Islet precursor cell (in vitro differentiated cells): ENCODE measurements around the gene IFITM10.
A peak's percentile ranks its signal among the peaks of the same experiment; 100 is the strongest.

Source experiments
- DNase-seq: peaks from one replicate; pipeline ENCODE4 v3.0.0-alpha.2; 2018

Gene IFITM10

DNA sequence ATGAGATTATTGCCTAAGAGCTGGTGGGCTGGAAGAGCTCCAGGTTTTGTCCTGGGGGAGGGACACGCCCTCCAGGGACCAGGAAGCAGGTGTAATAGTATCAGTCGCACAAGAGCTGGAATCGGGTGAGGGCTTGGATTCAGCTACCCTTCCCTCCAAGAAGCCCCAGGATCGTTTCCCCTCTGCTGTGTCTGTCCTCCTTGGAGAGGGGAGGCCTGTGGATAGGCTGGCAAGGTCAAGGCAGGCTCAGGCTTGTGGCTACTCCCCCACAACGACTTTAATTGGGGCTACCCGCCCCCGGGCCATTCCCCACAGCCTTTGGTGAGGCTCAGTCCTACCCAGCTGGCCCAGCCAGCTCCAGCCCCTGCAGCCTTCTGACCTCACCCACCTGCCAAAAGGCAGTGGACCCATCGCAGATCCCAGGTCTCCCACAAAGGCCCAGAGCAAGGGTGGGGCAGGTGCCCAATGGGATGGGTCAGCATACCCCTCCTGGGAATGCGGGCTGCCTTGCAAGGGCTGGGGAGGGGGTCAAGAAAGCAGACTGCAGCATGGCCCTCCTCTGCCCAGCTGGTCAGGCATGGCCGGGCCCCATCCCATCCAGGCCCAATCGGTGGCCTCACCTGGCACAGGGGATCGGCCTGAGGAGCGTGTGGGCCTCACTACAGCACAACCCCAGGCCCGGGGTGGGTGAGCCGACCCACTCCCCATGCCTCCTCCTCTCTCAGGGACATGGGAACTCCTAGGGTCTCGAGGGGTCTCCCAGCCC, 12.3 kb upstream of the IFITM10 start:
- no peak for DNase-seq

DNA sequence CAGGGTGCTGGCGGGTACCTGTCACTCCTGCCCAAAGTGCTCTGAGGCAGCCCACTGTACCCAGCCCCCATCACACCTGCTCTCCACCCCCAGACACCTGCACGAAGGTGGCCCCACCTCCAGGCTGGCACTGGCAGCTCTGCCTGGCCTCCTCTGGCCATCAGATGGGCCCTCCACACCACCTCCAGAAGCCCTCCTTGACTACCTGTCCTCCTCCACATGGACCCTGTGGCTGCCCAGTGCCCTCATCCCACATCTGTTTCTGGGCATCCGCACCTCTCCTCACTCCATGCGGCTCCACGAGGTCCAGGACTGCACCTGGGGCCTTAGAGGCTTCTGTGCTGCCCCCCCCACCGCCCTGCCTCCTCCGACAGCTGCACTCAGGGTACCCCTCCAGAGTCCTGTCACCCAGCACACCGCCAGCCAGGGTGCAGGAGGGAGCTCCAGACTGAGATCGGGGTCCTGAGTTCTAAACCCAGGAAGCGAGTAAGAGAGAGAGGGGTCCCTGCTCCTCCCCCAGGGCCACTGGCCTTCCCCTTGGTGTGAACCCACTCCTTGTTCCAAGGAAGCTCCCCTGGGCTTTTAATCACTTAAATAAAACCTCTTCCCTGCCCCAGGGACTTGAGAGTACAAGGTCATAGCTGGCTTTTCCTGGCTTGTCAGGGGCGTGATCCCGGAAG, 11.6 kb upstream of the IFITM10 start:
- no peak for DNase-seq

DNA sequence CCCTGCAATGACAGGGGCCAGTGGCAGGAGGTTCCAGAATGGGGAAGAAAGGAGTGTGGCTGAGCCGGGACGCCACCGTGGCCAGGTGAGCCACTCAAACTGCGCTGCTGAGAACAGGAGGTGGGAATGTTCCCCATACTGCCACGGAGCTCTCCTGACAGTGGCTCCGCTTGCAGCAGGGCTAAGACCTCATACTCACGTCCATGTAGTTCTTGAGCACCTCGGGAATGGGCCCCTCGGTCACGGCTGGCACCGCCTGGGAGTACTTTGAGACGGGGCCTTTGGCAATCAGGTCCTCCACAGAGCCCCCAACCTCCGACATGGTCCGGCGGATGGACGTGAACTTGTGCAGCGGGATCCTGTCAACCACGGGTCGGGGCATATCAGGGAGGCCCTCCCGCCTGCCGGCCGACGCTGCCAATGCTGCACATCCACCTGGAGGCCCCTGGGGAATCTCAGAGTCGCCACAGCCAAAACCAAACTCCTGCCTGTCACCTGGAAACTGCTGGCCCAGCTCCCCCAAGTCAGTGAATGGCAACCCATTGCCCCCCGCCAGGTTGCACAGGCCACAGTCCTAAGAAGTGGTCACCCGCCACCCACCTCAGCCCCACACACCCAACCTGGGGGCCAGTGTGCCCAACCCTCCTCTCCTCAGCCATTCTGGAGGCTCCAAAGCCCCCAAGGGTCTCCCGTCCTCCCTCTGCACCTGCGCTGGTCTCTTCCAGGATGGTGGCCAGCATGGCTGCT, 10.9 kb upstream of the IFITM10 start:
- no peak for DNase-seq

DNA sequence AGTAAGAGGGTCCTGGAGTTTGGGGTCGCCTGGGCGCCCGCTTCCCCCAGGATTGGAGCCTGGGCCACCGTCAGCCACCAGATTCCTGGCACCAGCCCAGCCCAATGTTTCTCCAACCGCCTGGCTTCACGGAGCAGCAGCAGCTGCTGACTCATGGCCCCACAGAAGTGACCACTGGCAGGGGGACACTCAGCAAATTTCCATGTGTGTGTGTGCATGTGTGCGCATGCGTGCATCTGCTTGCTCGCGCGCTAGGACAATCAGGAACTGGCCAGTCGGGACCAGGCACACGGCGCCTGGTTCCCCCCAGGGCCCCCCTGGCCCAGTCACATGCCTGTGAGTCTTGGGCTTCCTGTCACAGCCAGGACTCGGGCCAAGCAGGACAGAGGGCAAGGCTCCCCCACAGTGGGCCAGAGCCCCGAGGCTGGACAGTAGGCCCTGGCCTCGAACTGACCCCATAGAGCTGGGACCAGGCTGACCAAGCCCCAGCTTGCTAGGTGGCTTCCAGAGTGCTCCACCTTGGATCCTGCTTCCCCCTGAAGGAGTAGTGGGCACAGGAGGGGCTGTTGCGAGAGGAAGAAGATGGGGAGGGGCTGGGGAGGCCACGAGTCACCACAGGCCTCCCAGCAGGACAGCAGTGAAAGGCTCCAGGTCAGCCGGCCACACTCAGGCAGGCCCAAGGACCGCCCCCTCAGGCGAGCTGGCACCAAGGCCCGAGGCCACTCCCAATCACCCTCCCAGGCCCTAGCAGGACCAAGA, 10.1 kb upstream of the IFITM10 start:
- peak; percentile 75 for DNase-seq

DNA sequence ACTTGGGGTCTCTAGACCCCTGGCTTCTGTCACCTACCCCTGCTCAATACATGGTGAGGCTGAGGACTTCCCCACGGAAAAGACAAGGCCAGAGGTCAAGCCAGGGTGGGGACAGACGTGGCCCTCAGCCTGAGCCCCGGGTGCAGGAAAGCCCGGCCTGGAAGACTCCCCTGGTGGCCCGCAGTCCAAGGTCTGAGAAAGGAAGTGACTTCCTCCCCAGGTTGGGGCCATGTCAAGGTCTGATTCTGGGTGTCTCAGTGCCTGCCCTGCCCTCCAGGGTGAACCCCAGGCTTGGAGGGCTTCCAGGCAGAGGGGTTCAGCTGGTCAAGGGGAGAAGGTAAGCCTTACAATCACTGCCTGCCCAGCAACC, 9.4 kb upstream of the IFITM10 start:
- no peak for DNase-seq

DNA sequence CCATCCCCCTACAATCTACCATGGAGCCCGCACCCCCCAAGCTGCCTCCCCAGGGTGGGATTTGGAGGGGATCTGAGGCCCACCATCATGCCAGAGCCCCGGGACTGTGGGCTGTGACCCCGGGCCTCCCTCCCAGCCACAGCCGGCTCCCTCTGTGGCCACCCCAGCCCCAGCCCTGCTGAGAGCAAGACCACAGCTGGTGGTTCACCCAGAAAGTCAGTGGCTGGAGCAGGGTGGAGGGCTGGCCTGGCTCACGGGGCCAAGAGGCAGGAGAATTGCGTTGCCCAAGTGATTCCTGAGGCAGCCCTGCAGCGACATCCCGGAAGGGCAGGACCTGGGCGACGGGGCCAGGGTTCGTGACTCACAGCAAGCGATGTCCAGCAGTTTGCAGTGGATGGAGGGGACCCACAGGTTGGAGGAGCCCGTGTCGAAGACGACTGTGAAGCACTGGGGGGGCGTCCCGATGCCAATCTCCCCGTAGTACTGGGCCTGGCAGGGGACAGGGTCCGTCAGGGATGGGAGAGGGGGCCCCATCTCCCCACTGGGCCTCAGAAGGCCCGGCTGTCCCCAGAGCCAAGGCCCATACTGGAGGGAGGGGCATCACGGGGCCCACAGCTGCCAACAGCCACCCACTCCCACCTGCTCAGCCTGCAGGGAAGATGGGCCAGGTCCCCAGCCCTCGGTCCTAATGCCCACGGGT, 8.9 kb upstream of the IFITM10 start:
- DNase-seq: no peak

DNA sequence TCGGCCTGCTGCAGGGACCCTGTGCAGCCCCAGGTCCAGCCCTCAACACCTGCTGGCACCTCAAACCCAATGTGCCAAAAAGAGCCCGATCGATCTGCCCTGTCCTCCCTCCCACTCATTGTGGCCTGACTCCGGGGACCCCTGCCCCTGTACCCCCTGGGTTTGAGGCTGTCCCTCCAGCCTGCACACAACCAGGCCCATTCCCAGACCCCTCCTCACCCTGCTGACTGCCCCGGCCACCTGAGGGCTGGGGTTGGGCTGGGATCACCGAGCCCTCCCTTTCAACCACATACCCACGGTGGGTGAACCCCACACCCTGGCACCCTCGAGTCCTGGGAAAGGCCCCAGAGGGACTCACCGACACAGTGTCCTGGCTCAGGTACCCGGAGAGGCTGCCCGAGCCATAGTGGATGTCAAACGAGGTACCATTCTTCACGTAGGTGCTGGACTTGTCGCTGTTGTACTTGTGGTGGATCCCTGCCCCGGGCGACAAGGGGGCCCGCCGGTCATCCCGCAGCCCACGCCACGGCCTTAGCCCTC, 8.3 kb upstream of the IFITM10 start:
- no peak for DNase-seq

DNA sequence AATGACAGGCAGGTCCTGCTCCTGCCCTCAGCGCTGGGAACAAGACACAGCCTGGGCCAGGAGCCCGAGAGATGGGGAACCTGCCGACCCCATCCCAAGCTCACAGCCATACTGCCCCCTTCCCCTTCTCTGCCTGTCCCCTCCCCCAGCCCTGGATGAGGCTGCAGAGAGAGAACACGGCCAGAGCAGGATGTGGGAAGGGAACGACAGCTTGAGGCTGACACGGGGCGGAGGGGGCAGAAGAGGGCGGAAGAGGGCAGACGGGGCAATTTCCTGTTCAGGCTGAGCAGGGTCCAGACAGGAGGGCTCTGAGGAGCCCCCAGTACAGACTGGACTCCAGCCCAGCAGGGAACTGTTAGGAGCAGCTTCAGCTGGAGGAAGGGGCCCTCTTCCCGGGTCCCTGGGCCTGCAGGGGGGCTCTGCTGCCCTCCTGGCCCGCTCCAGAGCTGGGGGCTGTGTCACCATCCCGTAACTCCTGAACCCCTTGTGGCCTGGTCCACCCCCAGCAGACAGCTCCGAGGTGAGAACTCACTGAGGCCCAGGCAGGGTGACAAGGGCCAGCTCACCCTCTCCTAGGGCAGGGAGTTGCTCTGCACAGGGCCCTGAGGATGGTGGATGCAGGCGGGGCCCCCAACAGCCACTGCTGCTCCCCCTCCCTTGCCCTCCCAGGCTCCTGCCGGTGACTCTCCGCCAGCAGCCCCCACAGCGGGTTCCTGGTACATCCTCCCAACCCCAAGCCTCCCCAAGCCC, 7.6 kb upstream of the IFITM10 start:
- no peak for DNase-seq

DNA sequence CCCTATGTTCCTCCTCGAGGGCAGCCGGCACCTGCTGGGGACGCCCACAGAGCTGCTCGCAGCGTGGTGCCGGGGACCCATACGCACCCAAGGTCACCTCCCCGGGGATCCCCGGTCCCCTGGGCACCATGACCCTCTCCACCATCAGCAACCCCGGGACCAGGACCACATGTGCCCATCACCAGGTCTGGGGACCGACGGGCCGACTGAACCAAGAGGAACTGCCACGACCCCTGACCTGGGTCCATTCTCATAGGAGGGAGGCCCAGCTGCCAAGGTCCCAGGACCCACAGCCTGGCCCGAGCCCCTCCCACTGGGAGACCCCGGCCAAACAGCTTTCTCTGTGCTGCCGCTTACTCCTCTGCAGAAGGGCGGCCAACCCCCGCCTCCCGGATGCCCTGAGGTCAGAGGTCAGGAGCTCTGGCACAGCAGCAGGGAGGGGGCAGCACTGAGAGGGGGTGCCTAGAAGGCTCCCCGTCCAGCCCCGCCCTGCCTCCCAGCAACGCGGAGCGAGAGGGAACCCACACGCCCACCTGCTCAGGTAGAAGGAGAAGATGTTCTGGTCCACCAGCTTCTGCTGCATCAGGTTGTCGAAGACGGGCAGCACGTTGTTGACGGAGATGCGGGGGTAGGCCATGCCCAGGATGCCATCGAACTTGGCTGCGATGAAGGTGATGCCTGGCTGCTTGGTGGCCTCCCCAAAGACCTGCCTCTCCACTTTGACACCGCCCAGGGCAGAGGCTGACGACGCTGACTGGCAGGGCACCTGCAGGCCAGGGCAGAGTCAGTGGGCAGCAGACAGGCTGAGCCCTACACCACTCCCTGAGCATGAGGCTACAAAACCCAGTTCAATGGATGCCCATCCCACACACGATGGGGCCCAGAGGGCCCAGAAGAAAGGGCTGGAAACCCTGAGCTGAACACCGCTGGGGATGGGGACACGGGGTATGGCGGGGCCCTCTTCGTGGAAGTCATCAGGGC, 6.7 kb upstream of the IFITM10 start:
- no peak for DNase-seq

DNA sequence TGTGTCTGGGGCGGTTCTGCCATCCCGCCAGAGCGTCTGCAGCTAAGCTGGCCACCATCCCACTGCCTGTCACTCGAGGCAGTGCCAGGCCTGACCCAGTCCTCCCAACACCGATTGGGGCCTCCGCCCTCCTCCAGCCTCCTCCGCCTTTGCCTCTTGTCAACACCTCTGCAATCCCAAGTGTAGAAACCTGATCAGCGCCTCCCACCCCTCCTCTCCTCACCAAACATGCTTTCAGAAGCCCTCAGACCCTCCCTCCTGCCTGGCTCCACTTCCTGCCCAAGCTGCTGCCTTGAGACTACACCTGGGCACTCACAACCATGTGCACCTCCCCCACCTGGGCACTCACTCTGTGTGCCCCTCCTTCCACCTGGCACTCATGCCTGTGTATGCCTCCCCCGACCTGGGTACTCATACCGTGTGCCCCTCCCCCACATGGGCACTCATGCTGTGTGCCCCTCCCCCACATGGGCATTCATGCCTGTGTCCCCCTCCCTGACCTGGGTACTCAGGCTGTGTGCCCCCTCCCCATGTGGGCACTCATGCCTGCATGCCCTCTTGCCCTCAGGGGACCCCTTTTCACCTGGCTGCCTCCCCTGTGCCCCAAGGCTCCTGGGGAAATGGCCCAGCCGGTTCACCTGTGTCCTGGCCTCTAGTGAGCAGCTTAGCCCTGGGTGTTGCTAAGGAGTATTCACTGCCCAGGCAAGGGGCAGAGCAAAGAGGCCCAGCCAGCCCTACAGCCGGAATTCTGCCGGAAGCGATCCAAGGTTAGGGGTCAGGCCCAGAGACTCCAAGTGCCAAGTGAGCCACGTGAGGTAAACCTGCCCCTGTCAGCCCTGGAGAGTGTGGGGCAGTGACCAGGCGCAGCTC, 5.5 kb upstream of the IFITM10 start:
- DNase-seq: no peak

DNA sequence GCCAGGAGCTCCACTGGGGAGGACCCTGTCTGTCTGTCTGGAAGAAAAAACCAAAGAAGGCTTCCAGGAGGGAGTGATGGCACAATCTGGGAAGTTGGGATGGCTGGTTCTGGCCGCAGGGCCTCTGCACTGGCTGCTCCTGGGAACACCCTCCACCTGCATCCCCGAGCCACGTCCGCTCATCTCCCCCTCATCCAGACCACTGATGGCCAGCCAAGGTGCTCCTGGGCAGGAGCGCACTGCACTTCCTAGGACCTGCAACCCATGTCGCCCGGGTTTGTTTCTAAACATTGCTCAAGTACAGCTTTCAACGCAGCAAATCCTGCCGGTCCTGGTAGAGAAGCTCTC, 4.9 kb upstream of the IFITM10 start:
- DNase-seq: no peak

DNA sequence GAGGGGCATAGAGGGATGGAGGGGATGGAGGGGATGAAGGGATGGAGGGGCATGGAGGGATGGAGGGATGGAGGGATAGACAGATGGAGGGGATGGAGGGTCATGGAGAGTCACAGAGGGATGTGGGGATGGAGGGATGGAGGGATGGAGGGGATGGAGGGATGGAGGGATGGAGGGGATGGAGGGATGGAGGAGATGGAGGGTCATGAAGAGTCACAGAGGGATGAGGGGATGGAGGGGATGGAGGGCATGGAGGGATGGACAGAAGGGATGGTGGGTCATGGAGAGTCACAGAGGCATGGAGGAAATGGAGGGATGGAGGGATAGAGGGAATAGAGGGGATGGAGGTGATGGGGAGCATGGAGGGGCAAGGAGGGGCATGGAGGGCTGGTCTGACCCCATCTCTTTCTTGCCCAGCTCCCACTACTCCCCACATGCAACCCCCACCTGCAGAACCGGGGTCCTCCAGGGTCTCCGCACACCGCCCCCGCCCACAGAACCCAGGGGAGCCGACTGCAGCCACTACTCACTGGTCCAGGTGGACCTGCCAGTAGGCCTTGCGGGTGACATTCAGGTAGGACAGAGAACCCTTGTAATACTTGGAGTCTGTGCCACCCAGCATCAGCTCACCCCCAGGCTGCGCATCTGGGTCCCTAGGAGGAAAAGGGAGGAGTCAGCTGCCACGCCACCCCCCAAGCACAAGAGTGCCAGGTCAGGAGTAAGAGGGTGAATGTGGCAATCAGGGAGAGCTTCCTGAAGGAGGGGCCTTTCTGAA, 4.2 kb upstream of the IFITM10 start:
- DNase-seq: no peak

DNA sequence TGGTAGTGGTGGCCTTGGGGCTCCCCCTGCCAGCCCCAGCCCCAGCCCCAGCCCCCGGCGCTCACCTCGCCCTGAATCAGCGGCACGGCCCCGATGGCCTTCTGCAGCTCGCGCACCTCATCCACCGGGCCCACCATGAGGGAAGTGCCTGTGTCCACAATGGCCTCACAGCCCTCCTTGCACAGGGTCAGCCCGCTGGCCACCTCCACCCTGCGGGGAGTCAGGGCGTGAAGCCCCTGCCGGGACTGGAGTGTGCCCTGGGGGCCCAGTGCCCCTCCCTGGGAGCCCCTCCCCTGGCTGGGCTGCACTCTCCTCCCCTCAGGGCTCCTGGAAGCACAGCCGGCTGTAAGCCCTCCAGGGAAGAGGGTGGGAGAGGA, 3.5 kb upstream of the IFITM10 start:
- no peak for DNase-seq

DNA sequence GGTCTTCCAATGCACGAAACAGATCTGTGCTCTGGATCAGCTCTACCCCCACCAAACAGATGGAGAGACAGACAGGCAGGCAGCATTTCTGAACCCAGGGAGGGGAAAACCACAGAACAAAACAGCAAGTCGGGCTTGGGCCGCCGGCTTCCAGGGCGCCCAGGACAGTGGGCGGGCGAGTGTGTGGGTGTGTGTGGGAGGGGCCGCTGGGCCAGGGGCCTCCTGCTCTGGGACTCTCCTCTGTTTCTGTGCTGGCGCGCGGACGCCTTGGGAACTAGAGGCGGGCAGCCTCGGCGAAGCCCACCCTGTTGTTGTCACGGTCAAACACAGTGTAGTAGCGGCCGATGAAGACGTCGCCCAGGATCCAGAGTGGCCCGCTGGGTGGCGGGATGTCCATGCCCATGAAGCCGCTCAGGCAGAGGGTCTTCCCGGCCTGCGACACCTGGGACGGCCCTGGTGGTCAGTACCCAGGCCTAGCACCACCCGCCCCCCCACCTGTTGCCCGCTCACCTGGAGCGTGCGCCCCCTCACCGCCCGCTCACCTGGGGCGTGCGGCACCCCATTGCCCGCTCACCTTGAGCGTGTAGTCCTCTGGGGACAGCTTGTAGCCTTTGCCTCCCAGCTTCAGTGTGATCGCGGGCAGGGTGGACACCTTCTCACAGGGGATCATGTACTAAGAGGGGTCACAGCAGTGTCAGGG, 3.0 kb upstream of the IFITM10 start:
- no peak for DNase-seq

DNA sequence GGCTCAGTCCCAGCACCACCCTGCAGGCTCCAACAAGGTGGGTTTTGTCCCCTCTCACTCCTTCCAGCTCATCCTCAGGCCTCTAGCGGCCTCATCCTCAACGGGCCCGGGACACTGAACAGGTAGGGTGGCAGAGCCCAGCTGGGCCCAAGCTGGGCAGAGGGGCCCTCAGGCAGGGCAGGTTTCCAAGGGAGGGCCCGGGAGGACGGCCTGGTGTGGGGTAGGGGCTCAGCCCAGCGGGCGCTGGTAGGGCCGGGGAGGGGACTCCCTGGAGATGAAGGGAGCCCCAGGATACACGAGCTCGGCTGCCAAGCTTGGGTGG, 2.5 kb upstream of the IFITM10 start:
- no peak for DNase-seq

DNA sequence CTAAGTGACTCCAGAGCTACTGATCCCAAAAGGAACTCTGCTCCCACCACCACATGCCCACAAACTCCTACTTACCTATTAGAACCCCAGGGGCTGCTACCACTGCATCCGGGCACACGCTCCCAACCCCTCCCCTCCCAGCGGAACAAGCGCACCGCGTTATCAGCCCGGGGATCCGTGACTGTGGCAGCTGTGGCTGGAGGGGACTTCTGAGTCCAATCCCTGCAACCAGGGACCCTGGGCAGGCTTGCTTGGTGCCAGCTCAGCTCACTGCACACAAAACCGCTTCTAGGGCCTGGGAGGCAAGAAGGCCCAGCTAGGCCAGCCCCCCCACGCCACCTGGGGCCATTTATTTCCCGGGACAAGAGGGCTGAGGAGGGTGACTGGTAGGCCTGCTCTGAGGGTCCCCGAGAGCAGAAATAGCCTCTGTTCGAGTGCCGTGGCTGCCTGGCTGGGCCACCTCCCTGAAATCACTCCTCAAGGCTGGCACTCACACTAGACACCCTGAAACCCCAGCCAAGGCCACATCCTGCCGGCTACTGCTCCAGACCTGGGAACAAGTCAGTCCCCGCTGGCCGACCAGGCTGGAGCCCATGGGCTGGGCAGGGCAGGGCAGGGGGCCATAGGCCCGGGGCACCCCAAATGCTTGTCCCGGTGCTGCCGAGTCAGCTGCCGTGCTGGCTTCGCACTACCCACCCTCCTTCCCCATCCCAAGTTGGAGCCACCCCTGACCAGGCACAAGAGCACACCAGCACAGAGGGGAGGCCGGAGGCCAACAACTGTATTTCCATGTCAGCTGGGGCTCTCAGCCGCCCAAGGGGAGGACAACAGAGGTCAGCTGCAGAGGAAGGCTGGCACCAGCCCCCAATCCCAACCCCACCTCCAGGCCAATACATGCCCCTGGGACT, 1.9 kb upstream of the IFITM10 start:
- DNase-seq: no peak

DNA sequence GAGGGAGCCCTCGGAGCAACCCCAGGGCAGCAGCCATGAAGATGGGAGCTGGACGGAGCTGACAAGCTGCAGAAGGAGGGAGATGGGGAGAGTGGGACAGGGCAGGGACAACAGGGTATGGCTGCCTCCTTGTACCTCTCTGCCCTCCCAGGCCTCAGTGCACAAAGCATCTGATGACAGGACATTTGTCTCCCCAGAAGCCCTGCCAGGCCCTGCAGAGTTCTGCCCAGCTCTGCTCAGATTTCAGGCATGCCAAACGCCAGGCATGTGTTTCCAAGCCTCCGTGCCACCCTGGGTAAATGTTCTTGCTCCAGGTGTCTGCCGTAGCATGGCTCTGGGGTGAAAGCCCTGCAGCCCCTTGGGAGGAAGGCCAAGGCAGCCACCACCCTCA, 1.1 kb upstream of the IFITM10 start:
- DNase-seq: no peak
